Activated CD8-positive, alpha-beta memory T cell treated with anti-CD3 and anti-CD28 coated beads, Interleukin-2, amount 10 ng/mL, durations not matched to agents 7 days and 5 days (primary cell): ENCODE data around the gene GADD45B. TPM values are rescaled to one million over a fixed set of nuclear protein-coding genes. Genes with fewer than 3 reads are reported as not detected.
"Not testable (repeated sequence)": the region's sequence is repeated elsewhere in the genome, so short reads cannot be mapped to it uniquely, and the experiment has no call there.

Experiments used
- ATAC-seq: fragments of 150-1000 bp; cut with Tn5 transposase; one replicate; pipeline ENCODE4 v1.10.0; 2021; ENCODE audit warnings: moderate library complexity
- CTCF ChIA-PET: fragments of 350-600 bp; sonication (Branson Sonifier 250); formaldehyde crosslinking; loops from one replicate; lab custom pipeline; 2021; ENCODE audit warnings: antibody characterized with exemption; lab: Charles Lee
- DNase-seq: peaks from one replicate; pipeline ENCODE4 v3.0.0-alpha.2; 2020
- H3K27ac Mint-ChIP-seq: one replicate; pipeline ENCODE4 v1.8.0; 2021; ENCODE audit warnings: mild to moderate bottlenecking, mixed read lengths
- H3K27me3 Mint-ChIP-seq: one replicate; pipeline ENCODE4 v1.8.0; 2021; ENCODE audit warnings: mixed read lengths
- H3K36me3 Mint-ChIP-seq: one replicate; pipeline ENCODE4 v1.8.0; 2021; ENCODE audit warnings: mild to moderate bottlenecking, mixed read lengths
- H3K4me1 Mint-ChIP-seq: one replicate; pipeline ENCODE4 v1.8.0; 2021; ENCODE audit warnings: mixed read lengths
- H3K4me3 Mint-ChIP-seq: one replicate; pipeline ENCODE4 v1.8.0; 2021; ENCODE audit warnings: mild to moderate bottlenecking, moderate library complexity, mixed read lengths
- H3K9me3 Mint-ChIP-seq: one replicate; pipeline ENCODE4 v1.8.0; 2022; ENCODE audit warnings: low read depth, mixed read lengths
- total RNA-seq, 2 experiments: library from RNA; stranded (reverse); gene quantifications; one replicate each; pipeline ENCODE4 v1.2.3, GENCODE V29; 2021

GADD45B gene
- total RNA-seq, 2 experiments from 2014 or later, result 63.4 to 79.4 TPM

DNA sequence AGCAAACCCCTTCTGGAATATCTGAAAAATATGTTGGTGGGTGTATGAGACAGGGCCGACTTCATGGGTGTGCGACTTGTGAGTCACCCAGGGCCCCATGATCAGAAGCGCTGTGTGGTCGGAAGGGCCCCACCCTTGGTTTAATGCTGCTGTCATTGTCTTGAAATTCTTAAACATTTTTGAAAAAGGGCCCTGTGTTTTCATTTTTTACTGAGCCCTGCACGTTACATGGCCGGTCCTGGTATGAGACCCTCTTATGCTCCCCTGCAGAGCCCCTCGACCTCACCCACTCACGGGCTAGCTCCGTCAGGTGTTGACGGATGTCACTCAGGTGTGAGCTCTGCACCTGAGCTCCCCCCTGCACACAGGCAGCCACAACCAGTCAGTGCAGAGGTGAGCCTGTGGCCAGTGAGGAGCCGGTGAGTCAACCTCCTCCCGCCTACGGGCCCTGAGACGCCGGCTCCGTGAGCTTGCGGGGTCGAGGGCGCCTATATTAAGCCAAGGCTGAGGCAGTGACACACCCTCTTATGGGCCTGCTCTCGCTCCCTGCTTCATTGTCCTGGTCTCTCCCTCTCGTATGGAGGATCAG, 27.7 kb downstream of the GADD45B start:
- H3K27ac Mint-ChIP-seq, result peak overlapping the region; percentile 93
- no peaks in the 10 kb centered on the region for H3K9me3 Mint-ChIP-seq
- peak; percentile 90 for ATAC-seq
- peaks cover 12% of the 10 kb centered on the region for H3K27me3 Mint-ChIP-seq
- CTCF ChIA-PET, result interaction anchor here (0.6 to 2.1 kb wide), 9 partner anchors 9 to 774 kb away, joined by 3 to 12 read pairs (median 4); partner anchors contain the start of gene GADD45B
- H3K4me3 Mint-ChIP-seq, result peak overlapping the region; percentile 48
- peak; percentile 84 for DNase-seq
- H3K36me3 Mint-ChIP-seq, result peaks cover 1% of the 10 kb centered on the region
- H3K4me1 Mint-ChIP-seq, result peaks cover 38% of the 10 kb centered on the region

DNA sequence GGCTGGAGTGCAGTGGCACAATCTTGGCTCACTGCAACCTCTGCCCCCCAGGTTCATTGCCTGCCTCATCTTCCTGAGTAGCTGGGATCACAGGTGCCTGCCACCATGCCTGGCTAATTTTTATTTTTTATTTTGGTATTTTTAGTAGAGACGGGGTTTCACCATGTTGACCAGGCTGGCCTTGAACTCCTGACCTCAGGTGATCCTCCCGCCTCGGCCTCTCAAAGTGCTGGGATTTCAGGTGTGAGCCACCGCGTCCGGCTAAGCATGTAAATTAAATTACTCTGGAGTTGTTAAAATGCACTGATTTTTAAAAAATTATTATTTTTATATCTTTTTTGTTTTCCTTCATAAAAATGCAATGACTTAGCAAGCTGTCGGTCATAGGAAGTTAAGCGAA, 30.7 kb downstream of the GADD45B start:
- H3K27me3 Mint-ChIP-seq, H3K4me3 Mint-ChIP-seq, DNase-seq, H3K9me3 Mint-ChIP-seq, ATAC-seq, H3K36me3 Mint-ChIP-seq: not testable (repeated sequence)
- CTCF ChIA-PET, result interaction anchor here (1.4 to 2.5 kb wide), 2 partner anchors 31 to 104 kb away, joined by 3 to 7 read pairs; no protein-coding TSS in a partner anchor
- H3K27ac Mint-ChIP-seq, result peak overlapping the region; percentile 74
- peaks cover 33% of the 10 kb centered on the region for H3K4me1 Mint-ChIP-seq

DNA sequence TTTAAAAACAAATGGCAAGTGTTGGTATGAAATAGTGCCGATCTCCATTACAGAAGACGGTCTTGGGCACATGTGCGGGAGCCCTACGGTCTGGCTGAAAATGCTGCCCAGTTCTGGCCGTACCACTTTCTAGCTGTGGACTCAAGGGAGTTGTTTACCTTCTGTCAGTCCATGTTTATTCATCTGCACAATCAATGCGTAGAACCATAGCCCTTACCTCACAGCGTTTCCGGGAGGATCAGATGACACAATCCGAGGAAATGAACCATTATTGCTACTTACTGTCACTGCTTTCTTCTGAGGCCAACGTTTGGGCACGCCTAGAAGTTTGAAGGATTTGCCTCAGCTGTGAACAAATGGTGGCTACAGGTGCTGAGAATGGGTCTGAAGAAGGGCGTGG, 31.2 kb downstream of the GADD45B start:
- Mint-ChIP-seq H3K4me3 (peak overlapping the region; percentile 17), H3K36me3 (peaks cover 1% of the 10 kb centered on the region), H3K4me1 (peaks cover 33% of the 10 kb centered on the region), H3K27ac (peak overlapping the region; percentile 74), H3K27me3 (no peaks in the 10 kb centered on the region), H3K9me3 (no peaks in the 10 kb centered on the region)
- peak; percentile 54 for ATAC-seq
- peak; percentile 71 for DNase-seq
- CTCF ChIA-PET, result interaction anchor here (0.9 to 2.5 kb wide), 2 partner anchors 72 to 104 kb away, joined by 3 to 7 read pairs; no protein-coding TSS in a partner anchor

DNA sequence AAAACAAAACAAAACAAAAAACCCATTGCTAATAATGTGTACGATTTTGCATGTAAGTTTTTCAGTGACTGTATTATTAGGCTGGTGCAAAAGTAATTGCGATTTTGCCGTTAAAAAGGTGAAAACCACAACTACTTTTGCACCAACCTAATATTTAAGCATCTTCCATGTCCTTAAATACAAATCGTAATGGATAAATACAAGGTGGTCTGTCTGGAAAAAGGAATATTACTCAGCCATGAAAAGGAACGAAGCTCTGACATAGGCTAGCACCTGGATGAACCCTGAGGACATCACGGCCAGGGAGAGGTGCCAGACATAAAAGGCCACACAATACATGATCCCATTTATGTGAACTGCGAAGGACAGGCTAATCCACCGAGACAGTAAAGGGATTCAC, 33.2 kb downstream of the GADD45B start:
- H3K27me3 Mint-ChIP-seq, result no peaks in the 10 kb centered on the region
- CTCF ChIA-PET, result no interaction called here
- peaks cover 18% of the 10 kb centered on the region for H3K4me1 Mint-ChIP-seq
- H3K27ac Mint-ChIP-seq, result no peak overlapping the region
- no peak overlapping the region for H3K4me3 Mint-ChIP-seq
- no peaks in the 10 kb centered on the region for H3K9me3 Mint-ChIP-seq
- no peak for DNase-seq
- no peaks in the 10 kb centered on the region for H3K36me3 Mint-ChIP-seq
- no peak for ATAC-seq

DNA sequence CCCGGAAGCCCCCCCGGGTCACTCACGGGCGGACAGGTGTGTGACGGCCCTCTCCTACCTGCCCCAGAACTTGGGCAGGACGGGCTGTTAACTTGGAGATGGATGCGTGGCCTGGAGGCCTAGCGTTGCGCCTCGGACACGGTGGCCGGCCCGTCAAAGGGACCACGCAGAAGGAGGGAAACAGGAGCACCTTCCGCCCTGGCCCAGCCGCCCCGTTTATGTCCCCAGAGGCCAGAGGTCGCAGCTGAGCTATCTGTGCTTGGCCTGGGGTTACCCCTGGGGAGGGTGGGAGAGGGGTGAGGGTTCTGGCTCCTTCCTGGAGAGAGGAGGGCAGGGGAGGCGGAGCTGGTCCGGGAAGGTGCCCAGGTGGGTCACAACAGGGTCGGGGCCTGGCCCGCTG, 35.6 kb downstream of the GADD45B start:
- ATAC-seq (no peak), DNase-seq (no peak)
- Mint-ChIP-seq H3K4me1 (peaks cover 12% of the 10 kb centered on the region), H3K27ac (no peak overlapping the region), H3K9me3 (no peaks in the 10 kb centered on the region), H3K27me3 (no peaks in the 10 kb centered on the region), H3K4me3 (no peak overlapping the region), H3K36me3 (no peaks in the 10 kb centered on the region)
- CTCF ChIA-PET, result interaction anchor here (1.3 kb wide), 1 partner anchor 109 kb away, joined by 3 read pairs; no protein-coding TSS in a partner anchor

DNA sequence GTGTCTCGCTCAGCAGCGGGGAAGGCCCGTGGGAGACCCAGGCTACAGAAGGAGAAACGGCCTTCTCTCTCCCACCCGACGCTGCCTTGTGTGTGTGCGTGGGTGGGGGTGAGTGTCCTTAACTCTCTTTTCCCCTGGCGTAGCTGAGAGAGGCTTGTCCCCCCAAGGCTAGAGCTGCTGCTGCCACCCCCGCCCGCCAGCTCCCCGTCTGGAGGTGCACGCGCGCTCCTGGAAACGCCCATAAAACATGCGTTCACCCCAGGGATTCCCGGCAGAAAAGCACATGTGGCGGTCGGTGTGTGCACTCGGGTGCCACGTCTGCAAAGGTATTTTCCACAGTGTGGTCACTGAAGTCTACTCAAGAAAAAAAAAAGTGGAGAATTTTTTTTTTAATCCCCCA, 36.1 kb downstream of the GADD45B start:
- no peak for DNase-seq
- CTCF ChIA-PET, result interaction anchor here (1.3 kb wide), 1 partner anchor 109 kb away, joined by 3 read pairs; no protein-coding TSS in a partner anchor
- H3K9me3 Mint-ChIP-seq, result no peaks in the 10 kb centered on the region
- no peak for ATAC-seq
- peaks cover 11% of the 10 kb centered on the region for H3K4me1 Mint-ChIP-seq
- H3K36me3 Mint-ChIP-seq, result no peaks in the 10 kb centered on the region
- H3K27ac Mint-ChIP-seq, result no peak overlapping the region
- H3K4me3 Mint-ChIP-seq, result no peak overlapping the region
- no peaks in the 10 kb centered on the region for H3K27me3 Mint-ChIP-seq

DNA sequence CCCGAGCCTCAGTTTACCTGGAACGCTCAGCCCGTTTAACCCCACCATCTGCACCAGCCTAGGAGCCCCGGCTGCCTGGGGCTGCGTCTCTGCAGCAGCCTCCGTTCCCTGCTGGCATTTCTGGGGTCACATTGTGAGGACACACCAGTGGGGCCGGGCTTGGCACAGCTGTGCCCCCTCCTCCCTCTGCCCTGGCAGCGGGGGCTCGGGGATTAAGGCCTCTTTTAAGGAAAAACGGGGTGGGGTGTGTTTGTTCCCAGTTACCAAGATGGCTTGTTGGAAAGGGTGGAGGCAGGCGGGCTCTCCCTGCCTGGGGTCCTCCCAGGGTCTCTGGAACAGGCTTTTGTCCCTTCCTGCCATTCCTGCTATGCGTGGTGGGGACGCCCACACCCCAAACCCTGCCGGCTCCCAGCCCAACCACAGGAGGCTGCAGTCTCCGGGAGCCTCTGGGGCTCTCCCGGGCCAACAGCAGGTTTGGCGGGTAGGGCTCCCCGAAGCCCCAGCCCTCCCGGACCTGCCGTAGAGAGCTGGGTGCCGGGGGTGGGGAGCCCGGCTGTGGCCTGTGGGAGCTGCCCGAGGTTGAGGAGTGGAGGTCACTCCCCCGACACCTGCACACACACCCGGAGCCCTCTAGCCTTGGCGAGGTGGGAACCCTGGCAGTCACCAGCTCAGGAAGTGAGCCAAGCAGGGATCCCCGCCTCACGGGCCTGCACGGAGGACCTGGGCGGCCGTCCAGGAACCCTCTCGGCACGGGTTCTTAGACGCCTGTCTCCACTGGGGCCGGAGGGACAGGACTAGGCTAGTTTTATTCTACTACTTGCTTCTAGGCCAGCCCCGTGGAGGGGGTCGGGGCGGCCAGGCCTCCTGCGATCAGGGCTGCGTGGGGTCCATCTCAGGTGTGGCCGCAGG, 36.9 kb downstream of the GADD45B start:
- CTCF ChIA-PET, result interaction anchor here (1.3 kb wide), 1 partner anchor 108 kb away, joined by 3 read pairs; no protein-coding TSS in a partner anchor
- Mint-ChIP-seq H3K27me3 (peaks cover 2% of the 10 kb centered on the region), H3K36me3 (no peaks in the 10 kb centered on the region), H3K9me3 (no peaks in the 10 kb centered on the region), H3K4me3 (no peak overlapping the region), H3K27ac (no peak overlapping the region), H3K4me1 (peaks cover 5% of the 10 kb centered on the region)
- ATAC-seq (no peak), DNase-seq (no peak)

DNA sequence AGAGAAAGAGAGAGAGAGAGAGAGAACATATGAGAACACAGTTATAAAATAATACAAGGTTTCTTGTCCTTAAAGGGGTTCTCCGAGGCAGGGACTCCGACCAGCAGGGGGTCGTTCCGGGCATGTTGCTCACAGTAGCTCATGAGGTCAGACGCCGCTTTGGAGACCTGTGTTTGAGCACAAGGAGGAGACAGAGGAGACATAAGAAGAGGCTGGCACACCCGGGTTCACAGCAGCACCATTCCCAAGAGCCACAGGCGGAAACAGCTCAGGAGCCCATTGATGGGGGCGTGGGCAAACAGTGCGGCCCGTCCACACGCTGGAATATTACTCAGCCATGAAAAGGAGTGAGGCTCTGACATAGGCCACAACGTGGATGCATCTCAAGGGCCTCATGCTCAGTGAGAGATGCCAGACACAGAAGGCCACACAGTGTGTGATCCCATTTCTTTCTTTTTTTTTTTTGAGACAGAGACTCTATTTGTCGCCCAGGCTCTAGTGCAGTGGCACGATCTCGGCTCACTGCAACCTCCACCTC, 39.1 kb downstream of the GADD45B start:
- ATAC-seq, result no peak
- CTCF ChIA-PET, result interaction anchor here (0.7 to 0.9 kb wide), 2 partner anchors 12 to 106 kb away, joined by 3 read pairs; no protein-coding TSS in a partner anchor

DNA sequence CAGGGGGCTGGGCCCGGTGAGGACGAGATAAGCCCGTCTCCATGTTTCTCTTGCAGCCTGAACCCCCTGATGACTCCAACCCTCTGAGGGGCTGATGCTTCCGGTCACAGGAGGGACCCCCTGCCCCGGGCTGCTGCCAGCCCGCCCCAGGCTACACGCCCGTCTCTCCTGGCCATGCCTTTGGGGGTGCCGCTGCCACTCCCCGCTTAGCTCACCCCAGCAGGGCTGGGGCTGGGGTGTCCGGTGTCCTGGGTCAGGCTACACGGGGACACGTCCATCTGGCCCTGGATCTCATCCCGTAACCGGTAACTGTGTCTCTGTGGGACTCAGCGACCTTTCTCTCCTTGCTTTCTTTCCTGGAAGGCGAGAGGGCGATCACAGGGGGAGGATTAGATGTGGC, 40.8 kb downstream of the GADD45B start:
- no peaks in the 10 kb centered on the region for H3K4me1 Mint-ChIP-seq
- CTCF ChIA-PET, result interaction anchor here (1.1 kb wide), 1 partner anchor 22 kb away, joined by 3 read pairs; no protein-coding TSS in a partner anchor
- H3K9me3 Mint-ChIP-seq, result no peaks in the 10 kb centered on the region
- no peaks in the 10 kb centered on the region for H3K36me3 Mint-ChIP-seq
- no peak overlapping the region for H3K27ac Mint-ChIP-seq
- ATAC-seq (no peak), DNase-seq (no peak)
- H3K4me3 Mint-ChIP-seq, result no peak overlapping the region
- peaks cover 9% of the 10 kb centered on the region for H3K27me3 Mint-ChIP-seq

More for the DNA sequence above, 39.1 kb downstream of the GADD45B start:
- Mint-ChIP-seq H3K4me3 (no peak overlapping the region), H3K4me1 (no peaks in the 10 kb centered on the region), H3K36me3 (no peaks in the 10 kb centered on the region), H3K27me3 (peaks cover 9% of the 10 kb centered on the region), H3K9me3 (no peaks in the 10 kb centered on the region), H3K27ac (no peak overlapping the region)
- DNase-seq, result no peak

DNA sequence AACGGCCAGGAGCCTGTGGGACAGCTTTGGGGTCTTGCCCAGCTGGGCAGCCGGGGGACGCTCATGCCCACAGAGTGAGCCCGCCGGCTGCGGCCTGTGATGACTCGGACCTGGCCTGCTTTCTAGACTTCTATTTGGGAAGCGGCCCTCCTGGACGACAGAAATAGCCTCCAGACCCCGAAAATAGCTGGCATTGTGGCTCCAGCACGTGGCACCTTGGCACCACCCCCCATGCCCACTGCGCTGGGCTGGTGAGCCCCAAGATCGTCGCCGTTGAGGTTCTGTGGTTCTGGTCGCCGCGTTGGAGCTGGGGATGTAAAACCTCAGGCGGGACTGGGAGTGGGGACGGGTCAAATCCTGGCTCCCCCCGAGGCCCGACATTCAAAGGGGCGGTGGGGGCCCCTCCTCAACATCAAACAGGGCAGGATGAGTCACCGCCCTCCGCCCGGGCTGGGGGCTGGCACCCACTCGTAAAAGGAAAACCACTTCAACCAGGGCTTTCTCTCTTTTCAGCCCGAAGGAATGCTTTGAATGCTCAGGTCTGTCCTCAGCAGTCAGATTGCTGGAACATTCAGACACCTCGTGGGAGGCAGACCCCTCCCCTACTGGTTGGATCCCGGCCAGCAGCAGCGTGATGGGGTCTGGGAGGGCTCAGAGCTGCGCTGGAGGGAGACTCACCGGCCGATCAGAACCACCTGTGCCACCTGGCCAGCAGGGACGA, 42.1 kb downstream of the GADD45B start:
- H3K27me3 Mint-ChIP-seq, result peaks cover 9% of the 10 kb centered on the region
- H3K9me3 Mint-ChIP-seq, result no peaks in the 10 kb centered on the region
- DNase-seq (no peak), ATAC-seq (no peak)
- CTCF ChIA-PET, result no interaction called here
- no peak overlapping the region for H3K4me3 Mint-ChIP-seq
- no peaks in the 10 kb centered on the region for H3K4me1 Mint-ChIP-seq
- H3K27ac Mint-ChIP-seq, result no peak overlapping the region
- H3K36me3 Mint-ChIP-seq, result no peaks in the 10 kb centered on the region

DNA sequence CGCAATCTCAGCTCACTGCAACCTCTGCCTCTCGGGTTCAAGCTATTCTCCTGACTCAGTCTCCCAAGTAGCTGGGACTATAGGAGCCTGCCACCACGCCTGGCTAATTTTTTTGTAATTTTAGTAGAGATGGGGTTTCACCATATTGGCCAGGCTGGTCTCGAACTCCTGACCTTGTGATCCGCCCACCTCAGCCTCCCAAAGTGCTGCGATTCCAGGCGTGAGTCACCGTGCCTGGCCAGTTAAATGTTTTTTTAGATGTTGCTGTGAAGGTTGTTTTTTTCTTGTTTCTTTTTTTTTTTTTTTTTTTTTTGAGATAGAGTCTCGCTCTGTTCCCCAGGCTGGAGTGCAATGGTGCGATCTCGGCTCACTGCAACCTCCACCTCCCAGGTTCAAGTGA, 42.9 kb downstream of the GADD45B start:
- H3K9me3 Mint-ChIP-seq, DNase-seq, H3K36me3 Mint-ChIP-seq, H3K4me3 Mint-ChIP-seq, H3K4me1 Mint-ChIP-seq, ATAC-seq, H3K27me3 Mint-ChIP-seq, CTCF ChIA-PET, H3K27ac Mint-ChIP-seq: not testable (repeated sequence)

DNA sequence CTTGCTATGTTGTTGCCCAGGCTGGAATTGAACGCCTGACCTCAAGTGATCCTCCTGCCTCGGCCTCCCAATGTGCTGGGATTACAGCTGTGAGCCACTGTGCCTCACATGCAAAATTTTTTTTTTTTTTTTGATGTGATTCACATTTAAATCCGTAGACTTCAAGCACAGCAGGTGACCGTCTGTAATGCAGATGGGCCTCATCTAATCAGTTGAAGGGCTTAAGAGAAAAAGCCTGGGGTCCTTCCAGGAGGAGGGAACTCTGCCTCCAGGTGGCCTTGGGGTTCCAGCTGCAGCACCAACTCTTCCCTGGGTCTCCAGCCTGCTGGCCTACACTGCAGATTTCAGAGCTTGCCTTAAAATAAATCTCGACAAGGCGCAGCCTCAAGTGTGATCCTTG, 43.6 kb downstream of the GADD45B start:
- CTCF ChIA-PET, result no interaction called here
- Mint-ChIP-seq H3K27ac (no peak overlapping the region), H3K4me1 (no peaks in the 10 kb centered on the region), H3K9me3 (peaks cover under 1% of the 10 kb centered on the region), H3K27me3 (peaks cover 9% of the 10 kb centered on the region), H3K4me3 (no peak overlapping the region), H3K36me3 (no peaks in the 10 kb centered on the region)
- ATAC-seq (no peak), DNase-seq (no peak)
